HG03575 (cell line): ENCODE data around the gene TRAPPC2.
"Not testable (repeated sequence)": the region's sequence is repeated elsewhere in the genome, so short reads cannot be mapped to it uniquely, and the experiment has no call there.

Source experiments
- ATAC-seq: cut with Tn5 transposase; IDR thresholded peaks from one replicate; pipeline ENCODE4 v1.9.1; 2021; ENCODE audit not compliant: unreplicated experiment, insufficient number of reproducible peaks, low FRiP score; ENCODE audit errors: extremely low read depth

TRAPPC2 gene

DNA sequence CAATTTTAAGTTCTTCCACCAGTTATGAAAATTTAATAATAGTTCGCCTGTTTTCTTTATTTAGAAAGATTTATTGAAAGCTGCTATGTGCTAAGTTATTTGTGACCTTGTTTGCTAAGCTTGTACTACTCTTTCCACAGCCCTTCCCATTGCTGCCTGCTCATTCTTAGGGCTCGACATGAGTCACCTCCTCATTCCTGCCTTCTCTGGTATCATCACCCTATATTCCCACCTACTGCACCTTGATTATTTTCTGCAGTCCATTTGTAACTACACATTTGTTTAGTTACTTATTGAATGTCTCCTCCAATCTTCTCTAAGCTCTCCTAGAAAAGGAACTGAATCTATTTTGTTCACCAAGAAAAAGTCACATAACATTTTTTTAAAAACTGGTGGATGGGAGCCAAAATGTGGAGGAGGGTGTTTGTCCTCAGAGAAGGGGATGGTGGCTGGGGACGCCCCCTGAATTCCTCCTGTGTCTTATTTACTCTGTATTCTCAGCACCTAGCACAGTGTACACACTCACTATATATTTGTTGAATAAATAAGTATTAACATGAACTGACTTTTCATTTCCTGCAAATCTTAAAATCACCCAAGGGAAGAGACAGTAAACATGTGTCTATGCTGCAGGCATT is 49.2 kb downstream of the TRAPPC2 start:
- ATAC-seq, result no peak

DNA sequence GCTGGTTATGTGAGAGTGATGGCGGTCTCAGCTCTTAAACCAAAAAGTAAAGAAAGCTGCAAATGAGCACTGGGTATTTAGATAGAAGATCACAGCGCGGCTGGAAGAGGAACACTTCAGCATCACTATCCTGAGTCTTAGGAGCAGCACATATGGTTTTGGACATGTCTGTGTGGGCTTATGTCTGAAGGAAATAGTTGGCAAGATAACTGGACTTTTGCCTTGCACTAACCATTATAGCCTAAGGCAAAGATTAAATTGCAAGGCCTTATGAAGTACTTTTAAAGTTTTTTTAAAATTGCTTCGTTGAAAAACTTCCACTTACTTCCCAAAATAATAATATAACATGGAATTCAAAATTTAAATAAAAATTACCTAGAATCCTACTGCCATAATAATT is 50.1 kb downstream of the TRAPPC2 start:
- no peak for ATAC-seq

DNA sequence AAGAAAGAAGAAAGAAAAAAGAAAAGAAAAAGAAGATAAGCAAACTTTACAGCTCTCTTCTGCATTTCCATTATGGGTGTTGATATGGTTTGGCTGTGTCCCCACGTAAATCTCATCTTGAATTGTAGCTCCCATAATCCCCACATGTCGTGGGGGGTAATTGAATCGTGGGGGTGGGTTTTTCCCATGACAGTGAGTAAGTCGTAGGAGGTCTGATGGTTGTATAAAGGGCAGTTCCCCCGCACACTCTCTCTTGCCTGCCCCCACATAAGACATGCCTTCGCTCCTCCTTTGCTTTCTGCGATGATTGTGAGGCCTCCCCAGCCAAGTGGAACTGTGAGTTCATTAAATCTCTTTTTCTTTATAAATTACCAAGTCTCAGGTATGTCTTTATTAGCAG is 52.8 kb downstream of the TRAPPC2 start:
- ATAC-seq, result no peak

DNA sequence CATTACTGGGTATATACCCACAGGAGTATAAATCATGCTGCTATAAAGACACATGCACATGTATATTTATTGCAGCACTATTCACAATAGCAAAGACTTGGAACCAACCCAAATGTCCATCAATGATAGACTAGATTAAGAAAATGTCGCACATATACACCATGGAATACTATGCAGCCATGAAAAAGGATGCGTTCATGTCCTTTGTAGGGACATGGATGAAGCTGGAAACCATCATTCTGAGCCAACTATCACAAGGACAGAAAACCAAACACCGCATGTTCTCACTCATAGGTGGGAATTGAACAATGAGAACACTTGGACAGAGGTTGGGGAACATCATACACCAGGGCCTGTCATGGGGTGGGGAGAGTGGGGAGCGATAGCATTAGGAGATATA is 54.7 kb downstream of the TRAPPC2 start:
- not testable (repeated sequence) for ATAC-seq

DNA sequence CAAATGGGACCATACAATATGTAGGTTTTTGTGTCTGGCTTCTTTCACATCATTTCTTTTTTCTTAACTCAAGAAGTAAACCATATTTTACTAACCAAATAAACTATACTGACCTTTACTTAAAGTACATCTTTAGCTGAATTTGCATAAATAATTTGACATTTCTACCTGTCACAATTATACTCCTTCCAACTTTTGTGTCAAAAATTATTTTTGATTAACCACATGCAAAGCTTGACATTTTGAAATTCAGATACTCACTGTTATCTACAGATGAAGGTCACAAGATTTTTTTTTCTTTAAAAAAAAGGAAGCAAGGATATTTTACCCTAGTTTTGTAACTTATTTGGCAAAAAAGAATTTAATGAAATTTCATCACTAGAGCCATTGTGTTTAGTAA is 57.5 kb downstream of the TRAPPC2 start:
- ATAC-seq, result no peak

DNA sequence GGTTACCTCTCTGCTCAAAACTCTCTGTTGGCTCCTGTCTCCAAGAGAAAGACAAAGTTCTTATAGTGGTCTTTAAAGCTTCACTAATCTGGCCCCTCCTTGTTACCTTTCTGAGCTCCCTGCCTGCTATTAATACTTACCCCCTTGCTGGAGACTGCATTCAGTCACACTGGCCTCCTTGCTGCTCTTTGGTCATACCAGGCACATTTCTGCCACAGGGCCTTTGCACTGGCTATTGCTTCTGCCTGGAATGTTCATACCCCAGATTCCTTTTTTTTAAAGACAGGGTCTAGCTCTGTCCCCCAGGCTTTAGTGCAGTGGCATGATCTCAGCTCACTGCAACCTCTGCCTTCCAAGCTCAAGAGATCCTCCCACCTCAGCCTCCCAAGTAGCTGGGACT is 61.4 kb downstream of the TRAPPC2 start:
- ATAC-seq, result no peak

DNA sequence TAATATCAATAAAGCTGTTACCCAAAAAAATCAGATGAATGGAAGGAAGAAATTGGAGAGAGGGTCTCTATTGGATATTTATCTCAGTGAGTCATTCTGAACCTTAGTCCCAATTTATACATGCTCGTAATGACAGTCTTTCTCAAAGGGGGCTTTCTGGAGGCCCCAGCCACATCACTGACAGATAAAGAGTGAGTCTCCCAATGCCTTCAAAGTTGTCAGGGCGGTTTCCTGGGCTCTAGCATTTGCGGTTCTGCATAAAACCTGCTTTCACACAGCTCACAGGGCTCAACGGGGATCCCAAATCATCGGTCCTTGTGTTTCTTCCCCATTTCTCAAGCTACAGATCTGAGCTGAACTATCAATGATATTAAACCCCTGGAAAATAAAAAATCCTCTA is 64.2 kb downstream of the TRAPPC2 start:
- no peak for ATAC-seq

DNA sequence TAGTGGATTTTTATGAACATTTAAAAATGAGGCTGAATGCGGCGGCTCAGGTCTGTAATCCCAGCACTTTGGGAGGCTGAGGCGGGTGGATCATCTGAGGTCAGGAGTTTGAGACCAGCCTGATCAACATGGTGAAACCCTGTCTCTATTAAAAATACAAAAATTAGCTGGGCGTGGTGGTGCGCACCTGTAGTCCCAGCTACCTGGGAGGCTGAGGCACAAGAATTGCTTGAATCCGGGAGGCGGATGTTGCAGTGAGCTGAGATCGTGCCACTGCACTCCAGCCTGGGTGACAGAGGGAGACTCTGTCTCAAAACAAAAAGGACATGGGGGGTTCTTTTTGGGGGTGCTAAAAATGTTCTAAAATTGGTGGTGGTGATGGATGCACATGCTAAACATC is 64.7 kb downstream of the TRAPPC2 start:
- not testable (repeated sequence) for ATAC-seq

DNA sequence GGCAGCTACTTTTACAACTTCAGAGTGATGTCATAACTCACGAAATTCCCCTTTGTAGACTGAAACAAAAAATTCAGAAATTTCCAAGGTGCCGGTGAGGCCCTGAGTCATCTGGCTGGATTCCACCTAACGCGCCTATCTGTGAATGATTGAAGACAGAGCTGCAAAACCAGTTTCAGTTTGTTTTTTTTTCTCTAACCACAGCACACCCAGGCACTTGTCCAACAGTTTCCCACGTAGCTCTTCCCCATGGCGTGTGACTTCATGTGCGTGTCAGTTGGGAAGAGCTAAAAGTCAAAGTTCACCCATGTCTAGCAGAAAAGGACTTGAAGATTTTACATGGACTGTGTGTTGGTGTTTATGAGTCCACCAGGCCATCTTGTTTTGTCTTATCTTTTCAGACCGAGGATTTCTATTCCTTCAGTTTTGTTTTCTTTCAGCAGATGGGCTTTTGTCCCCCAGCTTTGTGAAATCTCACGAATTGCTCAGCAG is 65.1 kb downstream of the TRAPPC2 start:
- no peak for ATAC-seq

DNA sequence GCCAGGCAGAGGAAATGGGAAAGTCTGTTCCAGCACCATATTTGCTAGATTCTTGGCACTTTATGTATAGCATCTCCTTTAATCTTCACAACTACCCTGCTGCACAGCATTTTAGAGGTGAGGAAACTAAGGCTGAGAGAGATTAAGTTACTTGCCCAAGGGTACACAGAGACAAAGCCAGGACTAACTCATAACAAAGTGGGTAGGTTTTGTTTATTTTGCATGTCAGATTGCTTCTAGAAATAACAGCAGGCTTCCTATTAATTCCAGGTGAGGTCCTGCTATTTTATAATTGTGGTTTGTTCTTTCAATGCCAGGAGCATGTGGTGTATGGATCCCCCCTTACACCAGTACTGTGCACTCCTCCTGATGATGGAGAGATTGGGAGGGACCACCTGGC is 66.5 kb downstream of the TRAPPC2 start:
- ATAC-seq, result no peak

DNA sequence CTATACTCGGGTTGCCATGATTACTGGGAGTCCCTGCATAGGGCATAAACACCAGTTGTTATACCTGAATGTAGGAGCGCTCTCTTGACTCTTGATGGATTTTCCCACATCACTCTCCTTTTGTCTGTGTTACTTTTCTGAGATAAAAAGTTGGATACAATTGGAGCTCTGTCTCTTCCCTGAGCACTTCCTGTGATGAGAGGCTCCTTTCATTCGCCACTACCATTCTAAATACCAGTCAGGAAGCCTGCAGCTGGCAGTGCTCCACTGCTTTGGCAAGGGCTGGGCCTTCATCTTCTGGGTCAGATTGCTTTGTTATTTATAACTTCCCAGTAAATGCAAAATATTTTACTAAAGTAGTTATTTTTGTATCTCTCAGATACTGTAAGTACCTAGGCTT is 67.6 kb downstream of the TRAPPC2 start:
- ATAC-seq, result no peak

DNA sequence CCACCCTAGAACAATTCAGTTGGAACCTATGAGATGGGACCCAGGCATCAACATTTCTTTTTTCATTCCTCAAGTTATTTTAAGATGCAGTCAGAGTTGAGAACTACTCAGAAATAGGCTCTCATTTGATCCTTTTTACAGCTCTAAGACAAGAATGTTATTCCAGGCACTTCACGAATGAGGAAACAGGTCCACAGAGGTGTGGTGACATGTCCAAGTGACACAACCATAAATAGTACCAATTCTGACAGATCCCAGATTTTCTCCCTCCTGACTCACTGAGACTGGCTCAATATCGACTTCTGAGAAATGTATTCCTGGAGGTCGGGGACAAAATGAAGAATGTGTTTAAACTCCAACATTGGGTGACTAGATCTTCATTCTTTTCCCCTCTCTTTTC is 70.4 kb downstream of the TRAPPC2 start:
- no peak for ATAC-seq

DNA sequence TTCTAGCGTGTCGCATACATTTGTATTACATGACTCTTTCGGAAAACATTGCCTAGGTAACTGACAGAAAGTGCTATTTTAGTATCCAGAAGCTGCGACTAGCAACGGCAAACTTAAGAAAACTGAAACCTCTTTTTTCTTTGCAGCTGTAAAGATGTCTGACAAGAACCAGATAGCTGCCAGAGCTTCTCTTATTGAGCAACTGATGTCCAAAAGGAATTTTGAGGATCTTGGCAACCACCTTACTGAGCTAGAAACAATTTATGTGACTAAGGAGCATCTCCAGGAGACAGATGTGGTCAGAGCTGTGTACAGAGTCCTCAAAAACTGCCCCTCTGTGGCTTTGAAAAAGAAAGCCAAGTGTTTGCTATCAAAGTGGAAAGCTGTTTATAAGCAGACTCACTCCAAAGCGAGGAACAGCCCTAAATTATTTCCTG is 72.0 kb downstream of the TRAPPC2 start:
- ATAC-seq, result no peak
